CD4-positive, CD25-positive, alpha-beta regulatory T cell (primary cell): ENCODE results near the gene USH1C. TPM values are rescaled to one million over a fixed set of nuclear protein-coding genes. Genes with fewer than 3 reads are reported as not detected.
A peak's percentile ranks its signal among the peaks of the same experiment; 100 is the strongest.

ENCODE experiments used
- ATAC-seq, 2 donors: fragments of 150-1000 bp; cut with Tn5 transposase; one replicate each; pipeline ENCODE4 v1.10.0; 2021; ENCODE audit warnings: low read depth in 2 of 2, moderate number of reproducible peaks in 2 of 2, moderate library complexity in 1 of 2
- DNase-seq, 3 donors: peaks; one replicate each; pipeline versions ENCODE4 v3.0.0 to v3.0.0-alpha.2; 2012 to 2022; ENCODE audit warnings: mixed read lengths in 1 of 3
- H3K27ac ChIP-seq: one replicate; pipeline ENCODE4 v1.7.0; 2013; ENCODE audit warnings: mild to moderate bottlenecking, low read length; ENCODE audit not compliant: insufficient read depth, poor library complexity, severe bottlenecking
- H3K27me3 ChIP-seq: one replicate; pipeline ENCODE4 v1.7.0; 2013; ENCODE audit warnings: low read length; ENCODE audit not compliant: control insufficient read depth, insufficient read depth
- H3K36me3 ChIP-seq: one replicate; pipeline ENCODE4 v1.7.0; 2013; ENCODE audit warnings: mild to moderate bottlenecking, low read length, moderate library complexity; ENCODE audit not compliant: control insufficient read depth, insufficient read depth
- H3K4me1 ChIP-seq: 2 replicates; pipeline ENCODE4 v1.7.0; 2013; ENCODE audit warnings: mild to moderate bottlenecking, low read length; ENCODE audit not compliant: insufficient read depth, control insufficient read depth, poor library complexity, severe bottlenecking
- H3K4me3 ChIP-seq: one replicate; pipeline ENCODE4 v1.7.0; 2013; ENCODE audit warnings: low read depth, mild to moderate bottlenecking, low read length, moderate library complexity
- H3K9me3 ChIP-seq, 2 experiments: 1 replicate in 1 of 2; 2 replicates in 1 of 2; pipeline ENCODE4 v1.7.0; 2013; ENCODE audit warnings: low read length in 2 of 2, mild to moderate bottlenecking in 1 of 2, moderate library complexity in 1 of 2; ENCODE audit not compliant: control insufficient read depth in 2 of 2
- H3K27ac Mint-ChIP-seq, 3 donors: one replicate each; pipeline ENCODE4 v1.8.0; 2020 to 2022; ENCODE audit warnings: mild to moderate bottlenecking in 3 of 3, mixed read lengths in 3 of 3, moderate library complexity in 2 of 3
- H3K27me3 Mint-ChIP-seq: one replicate; pipeline ENCODE4 v1.8.0; 2022; ENCODE audit warnings: mild to moderate bottlenecking, mixed read lengths
- H3K36me3 Mint-ChIP-seq: one replicate; pipeline ENCODE4 v1.8.0; 2020; ENCODE audit warnings: mixed read lengths
- H3K4me1 Mint-ChIP-seq, 4 donors: one replicate each; pipeline ENCODE4 v1.8.0; 2020 to 2022; ENCODE audit warnings: mixed read lengths in 4 of 4, mild to moderate bottlenecking in 1 of 4
- H3K4me3 Mint-ChIP-seq, 4 donors: one replicate each; pipeline ENCODE4 v1.8.0; 2020 to 2022; ENCODE audit warnings: mild to moderate bottlenecking in 4 of 4, mixed read lengths in 4 of 4, moderate library complexity in 3 of 4
- H3K9me3 Mint-ChIP-seq, 7 donors: one replicate each; pipeline ENCODE4 v1.8.0; 2020 to 2022; ENCODE audit warnings: mixed read lengths in 7 of 7, mild to moderate bottlenecking in 3 of 7, moderate library complexity in 2 of 7
- polyA plus RNA-seq, 4 donors: library from polyadenylated mRNA; unstranded; fragments of 300-500 nt; fragmentation: Illumina TruSeq; gene quantifications; one replicate each; pipeline ENCODE4 v1.2.3, GENCODE V29; 2021
- total RNA-seq: library from RNA; stranded (reverse); gene quantifications from one replicate; pipeline ENCODE4 v1.2.3, GENCODE V29; 2022

USH1C gene
- total RNA-seq (not detected), polyA plus RNA-seq (not detected)

DNA sequence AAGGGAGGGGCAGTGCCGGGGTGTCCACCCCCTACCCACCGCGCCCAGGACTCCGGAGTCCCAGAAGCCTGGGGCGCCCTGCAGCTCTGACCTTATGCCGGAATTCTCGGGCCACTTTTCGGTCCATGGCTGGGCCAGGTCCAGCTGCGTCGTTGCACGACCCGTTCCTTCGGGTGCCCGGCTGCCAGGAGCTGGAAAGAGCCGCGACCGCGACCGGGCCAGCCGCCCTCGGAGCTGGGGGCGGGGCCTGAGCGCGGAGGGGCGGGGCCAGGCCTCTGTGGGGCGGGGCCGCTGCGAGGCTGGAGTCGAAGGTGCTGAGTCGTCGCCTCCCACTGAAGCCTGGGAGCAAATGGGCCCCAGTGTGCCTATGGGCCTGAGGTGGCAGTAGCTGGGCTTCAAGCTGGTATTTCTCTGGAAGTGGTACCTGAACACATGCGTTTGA, at the start of gene USH1C:
USH1C (minus strand) TSS at position 236 of the 442 bp plus-strand sequence; CDS start at position 127, 109 bp downstream.
- Histone ChIP-seq H3K4me1 (peaks cover 3% of the 10 kb centered on the region), H3K9me3 (no peaks in the 10 kb centered on the region), H3K36me3 (no peaks in the 10 kb centered on the region), H3K27ac (no peak within 1 kb of the TSS), H3K4me3 (no peak within 1 kb of the TSS), H3K27me3 (peaks cover 2% of the 10 kb centered on the region)
- Mint-ChIP-seq H3K36me3 (no peaks in the 10 kb centered on the region), H3K27me3 (peaks cover 33% of the 10 kb centered on the region), H3K4me1 (peaks cover 0 to 7% (median under 1%) of the 10 kb centered on the region in 4 donors), H3K27ac (no peak within 1 kb of the TSS), H3K9me3 (peaks cover 0 to 3% (median 0%) of the 10 kb centered on the region in 7 donors), H3K4me3 (peak within 1 kb of the TSS in 1 of 4 donors; percentile 36)
- DNase-seq = no peak
- ATAC-seq = no peak

DNA sequence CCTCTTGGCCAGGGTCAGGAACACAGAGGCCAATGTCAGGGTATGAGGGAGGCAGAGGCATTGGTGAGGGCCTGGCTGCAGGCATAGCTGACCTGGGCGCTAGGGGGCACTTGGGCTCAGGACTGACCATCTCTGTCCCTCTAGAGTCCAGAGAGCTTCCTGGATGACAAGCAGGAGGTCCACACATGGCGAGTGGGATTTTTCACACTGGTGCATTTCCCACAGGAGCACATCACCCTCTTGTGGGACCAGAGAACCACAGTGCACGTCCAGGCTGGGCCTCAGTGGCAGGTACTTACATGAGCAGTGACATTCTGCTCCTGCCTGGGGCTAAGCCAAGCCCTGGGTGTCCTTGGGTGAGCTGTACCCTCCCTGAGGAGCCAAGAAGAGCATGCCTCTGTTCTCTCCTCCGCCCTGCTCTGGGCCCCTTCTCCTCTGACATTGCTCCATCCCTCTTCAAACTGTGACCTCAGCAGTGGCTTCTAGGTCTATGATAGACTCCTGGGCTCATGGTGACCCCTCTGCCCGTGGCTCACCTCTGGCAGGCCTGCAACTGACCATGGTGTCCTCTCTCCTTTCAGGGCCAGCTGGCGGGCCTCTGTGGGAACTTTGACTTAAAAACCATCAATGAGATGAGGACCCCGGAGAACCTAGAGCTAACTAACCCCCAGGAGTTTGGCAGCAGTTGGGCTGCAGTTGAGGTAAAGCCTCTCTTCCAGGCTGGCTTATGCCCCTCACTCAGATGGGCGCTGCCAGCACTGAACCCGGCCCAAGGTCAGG, 49.4 kb upstream of the USH1C start:
- no peak overlapping the region for H3K4me3 ChIP-seq
- ATAC-seq = no peak
- Mint-ChIP-seq H3K9me3 (peaks cover 0 to 3% (median 0%) of the 10 kb centered on the region in 7 donors), H3K36me3 (no peaks in the 10 kb centered on the region), H3K4me1 (no peaks in the 10 kb centered on the region), H3K4me3 (no peak overlapping the region), H3K27me3 (peaks cover 5% of the 10 kb centered on the region), H3K27ac (no peak overlapping the region)
- no peak for DNase-seq
- H3K9me3 ChIP-seq = no peaks in the 10 kb centered on the region
- no peaks in the 10 kb centered on the region for H3K36me3 ChIP-seq
- H3K27me3 ChIP-seq = no peaks in the 10 kb centered on the region
- no peaks in the 10 kb centered on the region for H3K4me1 ChIP-seq
- H3K27ac ChIP-seq = no peak overlapping the region

DNA sequence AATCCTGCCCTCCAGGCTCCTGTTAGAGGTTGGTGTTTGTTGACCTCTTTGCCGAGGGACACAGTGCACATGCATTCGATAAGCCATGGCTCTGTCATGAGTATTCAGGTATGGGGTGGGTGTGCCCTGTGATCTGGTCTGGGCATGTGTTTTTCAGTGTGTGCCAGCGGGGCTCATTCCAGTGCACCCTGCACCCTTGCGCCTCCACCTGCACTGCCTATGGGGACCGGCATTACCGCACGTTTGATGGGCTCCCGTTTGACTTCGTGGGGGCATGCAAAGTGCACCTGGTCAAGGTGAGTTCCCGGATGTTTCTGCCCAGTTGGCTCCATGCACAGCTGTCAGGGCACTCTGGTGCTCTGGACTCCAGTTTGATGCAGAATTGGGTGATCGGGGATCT, 47.1 kb upstream of the USH1C start:
- H3K36me3 ChIP-seq = no peaks in the 10 kb centered on the region
- no peak for ATAC-seq
- H3K27ac ChIP-seq = no peak overlapping the region
- Mint-ChIP-seq H3K9me3 (peaks cover 0 to 3% (median 0%) of the 10 kb centered on the region in 7 donors), H3K27me3 (peaks cover 5% of the 10 kb centered on the region), H3K27ac (no peak overlapping the region), H3K36me3 (no peaks in the 10 kb centered on the region), H3K4me1 (no peaks in the 10 kb centered on the region), H3K4me3 (no peak overlapping the region)
- H3K9me3 ChIP-seq = no peaks in the 10 kb centered on the region
- no peaks in the 10 kb centered on the region for H3K4me1 ChIP-seq
- no peak overlapping the region for H3K4me3 ChIP-seq
- no peak for DNase-seq
- H3K27me3 ChIP-seq = no peaks in the 10 kb centered on the region

DNA sequence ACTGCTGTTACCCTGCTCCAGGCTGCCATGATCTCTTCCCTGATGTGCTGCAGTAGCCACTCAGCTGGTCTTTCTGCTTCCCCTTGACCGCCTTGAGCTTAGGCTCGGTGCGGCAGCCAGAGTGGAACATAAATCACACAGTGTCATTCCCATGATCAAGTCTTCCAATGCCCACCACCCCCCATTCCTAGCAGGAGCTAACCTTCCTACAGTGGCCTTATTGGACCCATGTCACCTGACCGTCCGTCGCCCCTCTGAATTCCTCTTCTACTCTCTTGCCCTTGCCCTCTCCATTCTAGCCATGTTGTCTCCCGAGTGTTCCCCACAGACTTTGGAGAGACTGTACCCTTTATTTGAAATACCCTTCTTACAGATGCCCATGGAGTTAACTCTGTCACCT, 46.2 kb upstream of the USH1C start:
- H3K27me3 ChIP-seq = no peaks in the 10 kb centered on the region
- H3K9me3 ChIP-seq = no peaks in the 10 kb centered on the region
- H3K4me3 ChIP-seq = no peak overlapping the region
- H3K4me1 Mint-ChIP-seq = no peaks in the 10 kb centered on the region
- peaks cover 0 to 3% (median 0%) of the 10 kb centered on the region in 7 donors for H3K9me3 Mint-ChIP-seq
- peaks cover 8% of the 10 kb centered on the region for H3K27me3 Mint-ChIP-seq
- no peaks in the 10 kb centered on the region for H3K36me3 ChIP-seq
- DNase-seq (no peak), ATAC-seq (no peak)
- H3K36me3 Mint-ChIP-seq = no peaks in the 10 kb centered on the region
- no peak overlapping the region for H3K4me3 Mint-ChIP-seq
- no peak overlapping the region for H3K27ac Mint-ChIP-seq
- no peak overlapping the region for H3K27ac ChIP-seq
- H3K4me1 ChIP-seq = no peaks in the 10 kb centered on the region

DNA sequence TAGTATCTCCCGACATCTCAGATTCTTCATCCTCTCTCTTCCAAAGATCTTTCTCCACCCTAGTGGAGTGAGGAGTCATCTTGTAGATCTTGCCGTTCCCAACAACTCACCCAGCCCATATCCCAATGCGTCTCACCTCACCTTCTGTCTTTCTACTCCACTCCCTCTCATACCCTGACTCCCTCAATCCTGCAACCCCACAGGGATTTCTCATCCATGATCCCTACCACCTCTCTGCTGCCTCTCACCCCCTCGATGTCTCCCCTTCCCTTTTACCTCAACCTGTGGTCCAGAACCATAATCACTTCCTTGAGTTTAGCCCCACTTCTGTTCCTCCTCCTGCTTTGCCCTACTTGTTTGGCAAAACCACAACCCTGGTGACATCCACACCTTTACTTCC, 44.5 kb upstream of the USH1C start:
- Histone ChIP-seq H3K9me3 (no peaks in the 10 kb centered on the region), H3K4me1 (no peaks in the 10 kb centered on the region), H3K27me3 (no peaks in the 10 kb centered on the region), H3K27ac (no peak overlapping the region), H3K36me3 (no peaks in the 10 kb centered on the region), H3K4me3 (no peak overlapping the region)
- no peaks in the 10 kb centered on the region for H3K36me3 Mint-ChIP-seq
- H3K4me3 Mint-ChIP-seq = no peak overlapping the region
- ATAC-seq (no peak), DNase-seq (no peak)
- H3K27ac Mint-ChIP-seq = no peak overlapping the region
- peaks cover 9% of the 10 kb centered on the region for H3K27me3 Mint-ChIP-seq
- H3K9me3 Mint-ChIP-seq = peaks cover 0 to 2% (median 0%) of the 10 kb centered on the region in 7 donors
- H3K4me1 Mint-ChIP-seq = no peaks in the 10 kb centered on the region

DNA sequence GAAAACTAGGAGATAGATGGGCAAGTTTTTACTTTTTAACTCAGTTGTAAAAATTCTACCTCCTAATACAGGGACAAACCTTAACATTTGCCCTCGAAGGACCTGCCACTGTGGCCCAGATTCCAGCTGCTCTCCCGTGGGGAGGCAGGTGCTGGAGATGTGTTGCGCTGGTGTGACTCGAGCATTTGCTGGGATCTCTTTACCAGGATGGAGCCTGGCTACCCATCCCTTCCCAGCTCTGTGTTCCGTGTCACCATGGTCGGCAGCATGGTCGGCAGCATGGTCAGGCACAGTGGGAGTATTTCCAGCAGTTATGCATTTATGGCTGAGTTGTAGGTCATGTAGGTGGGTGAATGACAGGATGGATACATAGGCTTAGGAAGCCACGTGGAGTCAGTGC, 44.0 kb upstream of the USH1C start:
- Mint-ChIP-seq H3K4me1 (no peaks in the 10 kb centered on the region), H3K36me3 (no peaks in the 10 kb centered on the region), H3K9me3 (peaks cover 0 to 2% (median 0%) of the 10 kb centered on the region in 7 donors), H3K27me3 (peaks cover 9% of the 10 kb centered on the region), H3K4me3 (no peak overlapping the region), H3K27ac (no peak overlapping the region)
- no peaks in the 10 kb centered on the region for H3K27me3 ChIP-seq
- ATAC-seq (no peak), DNase-seq (no peak)
- no peaks in the 10 kb centered on the region for H3K4me1 ChIP-seq
- no peaks in the 10 kb centered on the region for H3K36me3 ChIP-seq
- H3K9me3 ChIP-seq = no peaks in the 10 kb centered on the region
- H3K27ac ChIP-seq = no peak overlapping the region
- no peak overlapping the region for H3K4me3 ChIP-seq

DNA sequence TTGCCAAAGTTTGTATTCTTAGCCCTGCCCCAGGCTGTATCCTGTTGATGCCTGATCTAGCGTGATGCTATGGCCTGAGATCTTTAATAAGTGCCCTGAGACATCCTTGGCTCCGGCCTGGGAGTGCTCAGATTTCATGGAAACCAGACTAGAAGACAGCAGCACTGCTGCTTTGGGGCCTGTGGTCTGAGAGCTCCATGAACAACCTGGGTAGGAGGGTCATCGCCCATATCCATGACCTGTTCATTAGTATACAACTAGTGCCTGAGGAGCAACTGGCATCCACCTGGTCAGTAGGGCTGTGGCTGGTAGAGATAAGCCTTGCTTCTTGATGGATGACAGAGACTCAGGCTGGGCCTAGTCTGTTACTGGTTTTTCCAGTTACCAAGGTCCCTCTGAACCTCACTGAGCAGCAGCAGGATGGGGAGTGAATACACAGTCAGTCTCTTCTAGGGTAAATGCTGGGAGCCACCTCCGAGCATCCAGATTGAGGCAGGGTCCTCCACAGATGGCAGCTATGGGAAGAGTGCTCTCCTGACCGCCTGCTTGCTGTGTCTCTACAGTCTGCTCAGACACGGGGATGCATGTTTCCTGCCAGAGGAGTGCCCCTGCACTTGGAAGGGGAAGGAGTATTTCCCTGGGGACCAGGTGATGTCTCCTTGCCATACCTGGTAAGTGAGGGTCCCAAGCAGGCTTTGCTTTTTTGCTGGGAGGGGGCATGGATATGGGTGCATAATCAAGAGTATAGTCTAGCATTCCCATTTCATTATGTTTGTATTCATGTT, 41.9 kb upstream of the USH1C start:
- ATAC-seq (no peak), DNase-seq (no peak)
- Mint-ChIP-seq H3K36me3 (no peaks in the 10 kb centered on the region), H3K4me1 (no peaks in the 10 kb centered on the region), H3K27me3 (peaks cover 9% of the 10 kb centered on the region), H3K27ac (no peak overlapping the region), H3K4me3 (no peak overlapping the region), H3K9me3 (no peaks in the 10 kb centered on the region)
- Histone ChIP-seq H3K4me3 (no peak overlapping the region), H3K9me3 (no peaks in the 10 kb centered on the region), H3K27me3 (no peaks in the 10 kb centered on the region), H3K4me1 (no peaks in the 10 kb centered on the region), H3K36me3 (no peaks in the 10 kb centered on the region), H3K27ac (no peak overlapping the region)
